ENCODE data around the gene TFB1M. TPM values are rescaled to one million over a fixed set of nuclear protein-coding genes. Genes with fewer than 3 reads are reported as not detected.

The TFB1M gene
- total RNA-seq, 2 donors from 2014 or later, result 37.0 to 41.3 TPM

GRCh38 chr6:155213611-155214372 is 100.5 kb downstream of the TFB1M start:
- H3K9me3 Mint-ChIP-seq, result no peaks in the 10 kb centered on the region

GRCh38 chr6:155212616-155213380 is 101.5 kb downstream of the TFB1M start:
- no peak for DNase-seq
- H3K36me3 Mint-ChIP-seq (ENCODE audit: insufficient read depth in 2 of 2), result no peaks in the 10 kb centered on the region
- H3K4me1 Mint-ChIP-seq (ENCODE audit: low read depth), result peaks cover 5% of the 10 kb centered on the region
- H3K9me3 Mint-ChIP-seq, result no peaks in the 10 kb centered on the region
- no peak overlapping the region for H3K4me3 Mint-ChIP-seq
- no peak overlapping the region for H3K27ac Mint-ChIP-seq
- no peak for ATAC-seq (replicated peaks in 1 of 2)
- H3K27me3 Mint-ChIP-seq (ENCODE audit: low read depth), result peaks cover 16% of the 10 kb centered on the region

More at GRCh38 chr6:155213611-155214372, 100.5 kb downstream of the TFB1M start:
- peaks cover 5% of the 10 kb centered on the region for H3K4me1 Mint-ChIP-seq (ENCODE audit: low read depth)
- no peak for ATAC-seq (replicated peaks in 1 of 2)
- H3K4me3 Mint-ChIP-seq, result no peak overlapping the region
- H3K36me3 Mint-ChIP-seq (ENCODE audit: insufficient read depth in 2 of 2), result no peaks in the 10 kb centered on the region
- no peak for DNase-seq
- no peak overlapping the region for H3K27ac Mint-ChIP-seq
- H3K27me3 Mint-ChIP-seq (ENCODE audit: low read depth), result peaks cover 16% of the 10 kb centered on the region

GRCh38 chr6:155212106-155212505 is 102.2 kb downstream of the TFB1M start:
- Mint-ChIP-seq H3K9me3 (no peaks in the 10 kb centered on the region), H3K27ac (no peak overlapping the region), H3K4me1 (ENCODE audit: low read depth) (peaks cover 5% of the 10 kb centered on the region), H3K27me3 (ENCODE audit: low read depth) (peaks cover 14% of the 10 kb centered on the region), H3K4me3 (no peak overlapping the region), H3K36me3 (ENCODE audit: insufficient read depth in 2 of 2) (no peaks in the 10 kb centered on the region)
- DNase-seq (no peak), ATAC-seq (replicated peaks in 1 of 2) (no peak)

- Mint-ChIP-seq H3K36me3 (ENCODE audit: insufficient read depth in 2 of 2) (no peaks in the 10 kb centered on the region), H3K9me3 (no peaks in the 10 kb centered on the region), H3K4me3 (no peak overlapping the region), H3K4me1 (ENCODE audit: low read depth) (no peaks in the 10 kb centered on the region), H3K27me3 (ENCODE audit: low read depth) (no peaks in the 10 kb centered on the region), H3K27ac (no peak overlapping the region)
- no peak for ATAC-seq (replicated peaks in 1 of 2)
- no peak for DNase-seq
These were observed 107.1 kb downstream of the TFB1M start for GRCh38 chr6:155207223-155207622.

Other genes with a start within 250 kb of the TFB1M start
- not detected for gene CLDN20, start 50.5 kb downstream of the TFB1M start, total RNA-seq
- not detected for gene NOX3, start 141.4 kb upstream of the TFB1M start, total RNA-seq